Measurements from ENCODE around the gene FOSB. TPM values are rescaled to one million over a fixed set of nuclear protein-coding genes. Genes with fewer than 3 reads are reported as not detected.

FOSB gene
- total RNA-seq, 1 experiment from 2014 or later, result 1.9 TPM

GRCh38 chr19:45488708-45489107 is 20.9 kb downstream of the FOSB start:
- ChIA-PET CTCF (interaction anchor here (1.2 kb wide), 1 partner anchor 10 kb away, joined by 4 read pairs; no protein-coding TSS in a partner anchor), POLR2A (ENCODE audit: low non-redundant PET) (interaction anchor here (0.6 kb wide), 1 partner anchor 532 kb away, joined by 3 read pairs; no protein-coding TSS in a partner anchor)
- TF ChIP-seq EZH2 (IDR thresholded peaks at IDR 0.05; ENCODE audit: borderline replicate concordance, low read depth, low read length, poor library complexity, severe bottlenecking), result no peak
- no peak for TF ChIP-seq CTCF (conservative IDR thresholded peaks at IDR 0.05; ENCODE audit: low read depth, low read length)

GRCh38 chr19:45489216-45489855 is 21.5 kb downstream of the FOSB start:
- TF ChIP-seq CTCF (conservative IDR thresholded peaks at IDR 0.05; ENCODE audit: low read depth, low read length) (no peak), EZH2 (IDR thresholded peaks at IDR 0.05; ENCODE audit: borderline replicate concordance, low read depth, low read length, poor library complexity, severe bottlenecking) (no peak)
- Histone ChIP-seq H3K27me3 (replicated peaks; ENCODE audit: insufficient read depth, low read depth, low read length, poor library complexity) (no peaks in the 10 kb centered on the region), H3K4me1 (ENCODE audit: insufficient read depth, low read length, poor library complexity, severe bottlenecking) (peaks cover 5% of the 10 kb centered on the region), H3K36me3 (ENCODE audit: insufficient read depth, low read length, poor library complexity, severe bottlenecking) (no peaks in the 10 kb centered on the region), H3K4me3 (ENCODE audit: low read depth, low read length, poor library complexity, severe bottlenecking) (no peak overlapping the region), H3K9me3 (ENCODE audit: low read depth, low read length, poor library complexity, severe bottlenecking) (no peaks in the 10 kb centered on the region), H3K27ac (ENCODE audit: low read depth, low read length, poor library complexity, severe bottlenecking) (no peak overlapping the region)
- DNase-seq (ENCODE audit: low spot score), result no peak
- intact Hi-C loops (cut with micrococcal nuclease; ENCODE audit: unreplicated experiment), result no loop called here
- ChIA-PET POLR2A (ENCODE audit: low non-redundant PET) (no interaction called here), CTCF (no interaction called here)
- no TSS peak for BruUV-seq (replicated peaks)

More at GRCh38 chr19:45488708-45489107, 20.9 kb downstream of the FOSB start:
- Histone ChIP-seq H3K4me3 (ENCODE audit: low read depth, low read length, poor library complexity, severe bottlenecking) (no peak overlapping the region), H3K27me3 (replicated peaks; ENCODE audit: insufficient read depth, low read depth, low read length, poor library complexity) (no peaks in the 10 kb centered on the region), H3K9me3 (ENCODE audit: low read depth, low read length, poor library complexity, severe bottlenecking) (no peaks in the 10 kb centered on the region), H3K4me1 (ENCODE audit: insufficient read depth, low read length, poor library complexity, severe bottlenecking) (peaks cover 5% of the 10 kb centered on the region), H3K27ac (ENCODE audit: low read depth, low read length, poor library complexity, severe bottlenecking) (no peak overlapping the region), H3K36me3 (ENCODE audit: insufficient read depth, low read length, poor library complexity, severe bottlenecking) (no peaks in the 10 kb centered on the region)
- no TSS peak for BruUV-seq (replicated peaks)
- no peak for DNase-seq (ENCODE audit: low spot score)
- intact Hi-C loops (cut with micrococcal nuclease; ENCODE audit: unreplicated experiment), result no loop called here

- Histone ChIP-seq H3K36me3 (ENCODE audit: insufficient read depth, low read length, poor library complexity, severe bottlenecking) (no peaks in the 10 kb centered on the region), H3K4me3 (ENCODE audit: low read depth, low read length, poor library complexity, severe bottlenecking) (peak overlapping the region; percentile 46), H3K27ac (ENCODE audit: low read depth, low read length, poor library complexity, severe bottlenecking) (no peak overlapping the region), H3K27me3 (replicated peaks; ENCODE audit: insufficient read depth, low read depth, low read length, poor library complexity) (no peaks in the 10 kb centered on the region), H3K9me3 (ENCODE audit: low read depth, low read length, poor library complexity, severe bottlenecking) (no peaks in the 10 kb centered on the region), H3K4me1 (ENCODE audit: insufficient read depth, low read length, poor library complexity, severe bottlenecking) (peaks cover 6% of the 10 kb centered on the region)
- intact Hi-C loops (cut with micrococcal nuclease; ENCODE audit: unreplicated experiment), result no loop called here
- no peak for DNase-seq (ENCODE audit: low spot score)
- no peak for TF ChIP-seq EZH2 (IDR thresholded peaks at IDR 0.05; ENCODE audit: borderline replicate concordance, low read depth, low read length, poor library complexity, severe bottlenecking)
- TF ChIP-seq CTCF (conservative IDR thresholded peaks at IDR 0.05; ENCODE audit: low read depth, low read length), result no peak
- no TSS peak for BruUV-seq (replicated peaks)
- CTCF ChIA-PET, result no interaction called here
- POLR2A ChIA-PET (ENCODE audit: low non-redundant PET), result no interaction called here
These were observed 24.4 kb downstream of the FOSB start for GRCh38 chr19:45492137-45492626.

All from A673 (cell line).